Duodenal mucosa (tissue), 2 donors: ENCODE measurements around the gene MAPT.
"Not testable (repeated sequence)": the region's sequence is repeated elsewhere in the genome, so short reads cannot be mapped to it uniquely, and the experiment has no call there.

Experiments
- H3K27ac ChIP-seq: one replicate; pipeline ENCODE4 v1.7.0; 2013; ENCODE audit warnings: low read depth, low read length
- H3K27me3 ChIP-seq, 2 donors: one replicate each; pipeline ENCODE4 v1.7.0; 2013; ENCODE audit warnings: low read length in 2 of 2, control low read depth in 1 of 2; ENCODE audit not compliant: insufficient read depth in 2 of 2, control insufficient read depth in 1 of 2
- H3K36me3 ChIP-seq, 2 donors: one replicate each; pipeline ENCODE4 v1.7.0; 2013; ENCODE audit warnings: low read length in 2 of 2, control low read depth in 1 of 2; ENCODE audit not compliant: insufficient read depth in 2 of 2, control insufficient read depth in 1 of 2
- H3K4me1 ChIP-seq, 2 donors: one replicate each; pipeline ENCODE4 v1.7.0; 2013; ENCODE audit warnings: low read length in 2 of 2, control low read depth in 1 of 2; ENCODE audit not compliant: insufficient read depth in 2 of 2, control insufficient read depth in 1 of 2
- H3K4me3 ChIP-seq, 2 donors: one replicate each; pipeline ENCODE4 v1.7.0; 2013; ENCODE audit warnings: low read length in 2 of 2, low read depth in 1 of 2
- H3K9ac ChIP-seq, 2 donors: one replicate each; pipeline ENCODE4 v1.7.0; 2013; ENCODE audit warnings: low read length in 2 of 2, low read depth in 1 of 2
- H3K9me3 ChIP-seq, 2 donors: one replicate each; pipeline ENCODE4 v1.7.0; 2013; ENCODE audit warnings: low read length in 2 of 2, control low read depth in 1 of 2; ENCODE audit not compliant: control insufficient read depth in 1 of 2

Gene MAPT

GRCh38 chr17:45935197-45935709, 40.9 kb downstream of the MAPT start:
- no peak overlapping the region for H3K27ac ChIP-seq
- no peak overlapping the region for H3K9ac ChIP-seq
- no peak overlapping the region for H3K4me3 ChIP-seq

GRCh38 chr17:45935710-45936509, 41.6 kb downstream of the MAPT start:
- Histone ChIP-seq H3K4me1 (no peaks in the 10 kb centered on the region), H3K27me3 (peaks cover 0 to 5% of the 10 kb centered on the region in 2 donors)

More at GRCh38 chr17:45935197-45935709, 40.9 kb downstream of the MAPT start:
- no peaks in the 10 kb centered on the region for H3K36me3 ChIP-seq
- no peaks in the 10 kb centered on the region for H3K4me1 ChIP-seq
- no peaks in the 10 kb centered on the region for H3K9me3 ChIP-seq
- peaks cover 0 to 3% of the 10 kb centered on the region in 2 donors for H3K27me3 ChIP-seq

GRCh38 chr17:45936610-45937009, 42.3 kb downstream of the MAPT start:
- H3K4me3 ChIP-seq, result no peak overlapping the region
- H3K4me1 ChIP-seq, result no peaks in the 10 kb centered on the region
- H3K9me3 ChIP-seq, result no peaks in the 10 kb centered on the region
- peaks cover 0 to 5% of the 10 kb centered on the region in 2 donors for H3K27me3 ChIP-seq
- no peak overlapping the region for H3K9ac ChIP-seq
- no peaks in the 10 kb centered on the region for H3K36me3 ChIP-seq
- H3K27ac ChIP-seq, result no peak overlapping the region

More at GRCh38 chr17:45935710-45936509, 41.6 kb downstream of the MAPT start:
- Histone ChIP-seq H3K9me3 (no peaks in the 10 kb centered on the region), H3K27ac (no peak overlapping the region), H3K9ac (no peak overlapping the region), H3K36me3 (no peaks in the 10 kb centered on the region), H3K4me3 (no peak overlapping the region)

GRCh38 chr17:45937186-45937585, 42.8 kb downstream of the MAPT start:
- H3K27me3 ChIP-seq, H3K36me3 ChIP-seq, H3K9ac ChIP-seq, H3K27ac ChIP-seq, H3K4me3 ChIP-seq, H3K4me1 ChIP-seq, H3K9me3 ChIP-seq: not testable (repeated sequence)

- H3K9ac ChIP-seq, result no peak overlapping the region
- H3K27ac ChIP-seq, result no peak overlapping the region
- peaks cover 4 to 13% of the 10 kb centered on the region in 2 donors for H3K27me3 ChIP-seq
- H3K4me1 ChIP-seq, result no peaks in the 10 kb centered on the region
- H3K9me3 ChIP-seq, result no peaks in the 10 kb centered on the region
- H3K4me3 ChIP-seq, result no peak overlapping the region
- no peaks in the 10 kb centered on the region for H3K36me3 ChIP-seq
These were observed 45.0 kb downstream of the MAPT start for GRCh38 chr17:45939395-45939794.

GRCh38 chr17:45940293-45940692, 45.9 kb downstream of the MAPT start:
- H3K4me3 ChIP-seq, result no peak overlapping the region
- H3K27ac ChIP-seq, result no peak overlapping the region
- H3K27me3 ChIP-seq, result peaks cover 4 to 11% of the 10 kb centered on the region in 2 donors
- H3K9me3 ChIP-seq, result no peaks in the 10 kb centered on the region
- H3K4me1 ChIP-seq, result no peaks in the 10 kb centered on the region
- H3K9ac ChIP-seq, result no peak overlapping the region
- no peaks in the 10 kb centered on the region for H3K36me3 ChIP-seq

- H3K27ac ChIP-seq, result no peak overlapping the region
These were observed 46.5 kb downstream of the MAPT start for GRCh38 chr17:45940826-45941225.

GRCh38 chr17:45941395-45941794, 47.0 kb downstream of the MAPT start:
- Histone ChIP-seq H3K9me3 (no peaks in the 10 kb centered on the region), H3K36me3 (no peaks in the 10 kb centered on the region), H3K4me1 (no peaks in the 10 kb centered on the region), H3K27me3 (peaks cover 4 to 11% of the 10 kb centered on the region in 2 donors), H3K9ac (no peak overlapping the region), H3K4me3 (no peak overlapping the region), H3K27ac (no peak overlapping the region)

More at GRCh38 chr17:45940826-45941225, 46.5 kb downstream of the MAPT start:
- no peaks in the 10 kb centered on the region for H3K9me3 ChIP-seq
- no peaks in the 10 kb centered on the region for H3K36me3 ChIP-seq
- H3K4me1 ChIP-seq, result no peaks in the 10 kb centered on the region
- no peak overlapping the region for H3K4me3 ChIP-seq
- H3K27me3 ChIP-seq, result peaks cover 4 to 11% of the 10 kb centered on the region in 2 donors
- no peak overlapping the region for H3K9ac ChIP-seq

- no peak overlapping the region for H3K27ac ChIP-seq
These were observed 47.9 kb downstream of the MAPT start for GRCh38 chr17:45942284-45942683.

GRCh38 chr17:45946841-45947256, 52.5 kb downstream of the MAPT start:
- no peaks in the 10 kb centered on the region for H3K9me3 ChIP-seq
- no peak overlapping the region for H3K27ac ChIP-seq
- no peak overlapping the region for H3K9ac ChIP-seq
- no peaks in the 10 kb centered on the region for H3K36me3 ChIP-seq
- H3K27me3 ChIP-seq, result peaks cover 20 to 23% of the 10 kb centered on the region in 2 donors
- H3K4me3 ChIP-seq, result no peak overlapping the region
- peaks cover 0 to 3% of the 10 kb centered on the region in 2 donors for H3K4me1 ChIP-seq

More at GRCh38 chr17:45942284-45942683, 47.9 kb downstream of the MAPT start:
- no peaks in the 10 kb centered on the region for H3K9me3 ChIP-seq
- no peaks in the 10 kb centered on the region for H3K4me1 ChIP-seq
- H3K27me3 ChIP-seq, result peaks cover 7 to 11% of the 10 kb centered on the region in 2 donors
- H3K36me3 ChIP-seq, result no peaks in the 10 kb centered on the region
- H3K9ac ChIP-seq, result no peak overlapping the region
- H3K4me3 ChIP-seq, result no peak overlapping the region
